HepG2 (cell line): Measurements from ENCODE around the gene MLN. TPM values are rescaled to one million over a fixed set of nuclear protein-coding genes. Genes with fewer than 3 reads are reported as not detected.

Experiments
- ATAC-seq: fragments of 200-7000 bp; cut with Tn5 transposase; 3 replicates; pipeline ENCODE4 v1.9.1; 2020; ENCODE audit warnings: mild to moderate bottlenecking, moderate library complexity
- BruUV-seq: library from RNA; stranded (reverse); fragments of 400-500 nt; replicated peaks from 2 replicates; lab custom pipeline; 2021; lab: Mats Ljungman, UMichigan
- CTCF ChIA-PET: fragments of 300-600 bp; formaldehyde crosslinking; extraction: SDS; loops from one replicate; lab custom pipeline; 2021; ENCODE audit warnings: low total read pairs, inconsistent platforms, low intra/inter-chr PET ratio; lab: Yijun Ruan, JAX
- POLR2A ChIA-PET: fragments of 350-600 bp; sonication (Branson Sonifier 250); formaldehyde crosslinking; loops from one replicate; lab custom pipeline; 2020; ENCODE audit warnings: antibody characterized with exemption, inconsistent platforms; lab: Yijun Ruan, JAX
- DNase-seq: peaks from one replicate; pipeline ENCODE4 v3.0.0-alpha.2; 2015; ENCODE audit warnings: low spot score
- FAIRE-seq: peaks from 3 replicates; lab custom pipeline; 2011; peaks lifted over from hg19 to GRCh38; lab: Jason Lieb, UNC
- H2AFZ ChIP-seq: one replicate; pipeline ENCODE4 v1.6.1; 2011; ENCODE audit warnings: low read length, inconsistent platforms
- H3K27ac ChIP-seq: fragments of 300-600 bp; 3 replicates; pipeline ENCODE4 v1.8.0; 2011; ENCODE audit warnings: mixed run types, mild to moderate bottlenecking, mixed read lengths, low read length, inconsistent platforms; ENCODE audit not compliant: insufficient read depth; ENCODE audit errors: extremely low read length
- H3K27me3 ChIP-seq, 2 experiments: fragments of 200-600 bp in 1 of 2; 2 replicates in 1 of 2; 3 replicates in 1 of 2; pipeline versions ENCODE4 v1.6.0 to v1.8.0; 2011; ENCODE audit warnings: low read length in 2 of 2, mild to moderate bottlenecking in 2 of 2, moderate library complexity in 2 of 2, inconsistent platforms in 1 of 2; ENCODE audit not compliant: insufficient read depth in 2 of 2, control insufficient read depth in 1 of 2
- H3K36me3 ChIP-seq, 2 experiments: fragments of 200-600 bp in 1 of 2; replicated peaks in 1 of 2; 2 replicates in 1 of 2; 3 replicates in 1 of 2; pipeline versions ENCODE4 v1.5.1 to v1.8.0; 2011; ENCODE audit warnings: low read length in 2 of 2, inconsistent platforms in 1 of 2; ENCODE audit not compliant: insufficient read depth in 2 of 2, control insufficient read depth in 1 of 2
- H3K4me1 ChIP-seq: 2 replicates; pipeline ENCODE4 v1.5.1; 2012; ENCODE audit warnings: low read length, inconsistent platforms; ENCODE audit not compliant: insufficient read depth
- H3K4me2 ChIP-seq: 2 replicates; pipeline ENCODE4 v1.6.0; 2011; ENCODE audit warnings: low read depth, low read length, inconsistent platforms
- H3K4me3 ChIP-seq, 3 experiments: fragments of 200-600 bp in 1 of 3; sonication (generic), shearing (Covaris generic) in 1 of 3; replicated peaks in 1 of 3; 2 replicates each; pipeline ENCODE4 v1.5.1; 2011 to 2016; ENCODE audit warnings: low read length in 3 of 3, inconsistent platforms in 2 of 3, low read depth in 2 of 3, mild to moderate bottlenecking in 2 of 3, control low read depth in 1 of 3, mixed read lengths in 1 of 3; ENCODE audit not compliant: insufficient read depth in 1 of 3
- H3K79me2 ChIP-seq: one replicate; pipeline ENCODE4 v1.6.1; 2011; ENCODE audit warnings: low read length, inconsistent platforms; ENCODE audit not compliant: insufficient read depth
- H3K9ac ChIP-seq: 2 replicates; pipeline ENCODE4 v1.6.0; 2011; ENCODE audit warnings: mild to moderate bottlenecking, low read depth, low read length, inconsistent platforms; ENCODE audit not compliant: insufficient read depth
- H3K9me3 ChIP-seq: 2 replicates; pipeline ENCODE4 v1.5.1; 2012; ENCODE audit warnings: mild to moderate bottlenecking, low read length
- H4K20me1 ChIP-seq: 2 replicates; pipeline ENCODE4 v1.6.0; 2011; ENCODE audit warnings: inconsistent platforms, mild to moderate bottlenecking, low read length, moderate library complexity; ENCODE audit not compliant: insufficient read depth
- LBX2 ChIP-seq: sonication (generic); formaldehyde crosslinking; IDR thresholded peaks from 2 replicates; pipeline ENCODE4 v1.5.0; 2020; ENCODE audit warnings: missing genetic modification reagents, mild to moderate bottlenecking, borderline replicate concordance
- NCOR1 ChIP-seq: fragments of 200-600 bp; sonication (generic); IDR thresholded peaks from 2 replicates; pipeline ENCODE4 v1.7.0; 2017; ENCODE audit warnings: antibody characterized with exemption, low read length, borderline replicate concordance
- NFIB ChIP-seq: sonication (generic); formaldehyde crosslinking; IDR thresholded peaks from 2 replicates; pipeline ENCODE4 v1.9.0; 2021; ENCODE audit warnings: missing genetic modification reagents, mild to moderate bottlenecking, borderline replicate concordance
- SIN3B ChIP-seq: fragments of 150-350 bp; IDR thresholded peaks from 2 replicates; pipeline ENCODE4 v1.6.1; 2014; ENCODE audit warnings: low read length
- ZFX ChIP-seq: sonication (generic); formaldehyde crosslinking; IDR thresholded peaks from 2 replicates; pipeline ENCODE4 v1.4.0; 2020; ENCODE audit warnings: mild to moderate bottlenecking, low read depth, missing genetic modification reagents, moderate library complexity
- ZNF296 ChIP-seq: sonication (generic); formaldehyde crosslinking; conservative IDR thresholded peaks from 2 replicates; pipeline ENCODE4 v1.5.0; 2020; ENCODE audit warnings: mild to moderate bottlenecking, missing genetic modification reagents
- ZNF33A ChIP-seq: sonication (generic); formaldehyde crosslinking; IDR thresholded peaks from 2 replicates; pipeline ENCODE4 v1.5.1; 2020; ENCODE audit warnings: missing genetic modification reagents, mild to moderate bottlenecking, moderate library complexity, borderline replicate concordance
- ZNF850 ChIP-seq: sonication (generic); formaldehyde crosslinking; conservative IDR thresholded peaks from 2 replicates; pipeline ENCODE4 v1.9.0; 2021; ENCODE audit warnings: mild to moderate bottlenecking, missing genetic modification reagents
- WGBS: methylation state at CpG from one replicate; pipeline ENCODE4 v1.1.6; 2017; ENCODE audit warnings: low lambda C conversion rate; 5-methylcytosine and 5-hydroxymethylcytosine counted together
- in situ Hi-C: cut with HindIII; loops from 2 replicates; pipeline ENCODE4 v1.10.0; 2017; ENCODE audit warnings: low pct_unique_long_range_greater_than_20kb; ENCODE audit not compliant: extremely low pct_ligation_motif_present
- intact Hi-C: fragments of 100-400 bp; cut with micrococcal nuclease; formaldehyde crosslinking; loops from one replicate; pipeline ENCODE4 v1.10.0; 2022; ENCODE audit not compliant: unreplicated experiment
- polyA plus RNA-seq, 8 experiments: library from polyadenylated mRNA; depleted of rRNA in 3 of 8; stranded (reverse) in 7 of 8; unstranded in 1 of 8; fragments of >200 nt; fragmentation: Illumina TruSeq in 4 of 8; extraction: Trizol in 4 of 8; gene quantifications; 2 replicates each; pipeline versions ENCODE4 v1.2.1 to v1.2.3, GENCODE V29; 2011 to 2016; ENCODE audit warnings: low read depth in 4 of 8, missing spikeins in 1 of 8, mixed read lengths in 1 of 8; ENCODE audit not compliant: insufficient read depth in 1 of 8
- total RNA-seq, 5 experiments: library from RNA; depleted of rRNA; stranded (reverse); fragments of >200 nt; fragmentation: Illumina TruSeq; extraction: Trizol; gene quantifications; 2 replicates each; pipeline ENCODE4 v1.2.3, GENCODE V29; 2016; ENCODE audit warnings: low read depth in 1 of 5
- TF ChIP-seq, protein P1 (sequence below): sonication (generic); formaldehyde crosslinking; IDR thresholded peaks from 2 replicates; pipeline ENCODE4 v1.5.1; 2020; ENCODE audit warnings: missing genetic modification reagents, mild to moderate bottlenecking, borderline replicate concordance
- TF ChIP-seq, protein P2 (sequence below): sonication (generic); formaldehyde crosslinking; IDR thresholded peaks from 2 replicates; pipeline ENCODE4 v1.4.0; 2020; ENCODE audit warnings: missing genetic modification reagents

Gene MLN
- total and polyA plus RNA-seq, 2 of the 13 experiments (the other 11 are each of a cell fraction or from before 2014, with no cell fraction given) = not detected

- TF ChIP-seq NFIB (CRISPR knock-in tag) = no peak
Measured at GRCh38 chr6:33824461-33825154, 20.8 kb upstream of the MLN start (continued).

DNA sequence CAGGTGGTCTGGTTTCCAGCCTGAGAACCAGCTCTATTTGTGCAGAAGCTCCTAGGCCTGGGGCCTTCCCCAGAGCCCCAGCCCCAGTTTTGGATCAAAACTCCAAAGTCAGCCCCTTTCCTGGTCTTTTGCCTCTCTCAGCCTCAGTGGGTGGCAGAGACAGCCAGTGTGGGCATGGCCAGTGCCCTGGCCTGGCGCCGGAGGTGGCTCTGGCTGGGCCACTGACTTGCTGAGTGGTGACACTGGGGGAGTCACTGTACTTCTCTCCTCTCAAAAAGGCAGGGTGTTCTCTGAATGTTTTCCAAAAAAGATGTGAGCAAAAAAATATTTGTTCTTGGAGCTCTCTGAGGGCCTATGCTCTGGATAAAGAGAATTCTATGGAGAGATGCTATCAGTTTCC, 20.0 kb upstream of the MLN start:
- no peaks in the 10 kb centered on the region for H4K20me1 ChIP-seq
- DNase-seq (no peak), ATAC-seq (no peak), FAIRE-seq (no peak)
- H3K4me3 ChIP-seq = no peak overlapping the region
- no peak overlapping the region for H3K4me2 ChIP-seq
- H3K27ac ChIP-seq = no peak overlapping the region
- CTCF ChIA-PET = no interaction called here
- in situ Hi-C loops (no loop called here), intact Hi-C loops (no loop called here)
- WGBS = 44% methylated on average over 2 of the region's 2 CpGs
- POLR2A ChIA-PET = no interaction called here
- peaks cover 26% of the 10 kb centered on the region for H3K4me1 ChIP-seq
- no peak overlapping the region for H2AFZ ChIP-seq
- H3K79me2 ChIP-seq = no peaks in the 10 kb centered on the region
- H3K9me3 ChIP-seq = no peaks in the 10 kb centered on the region
- no peak for TF ChIP-seq ZNF850 (CRISPR knock-in tag)
- TF ChIP-seq SIN3B = no peak
- no peak for TF ChIP-seq ZNF33A (CRISPR knock-in tag)
- TF ChIP-seq, protein P1, sequence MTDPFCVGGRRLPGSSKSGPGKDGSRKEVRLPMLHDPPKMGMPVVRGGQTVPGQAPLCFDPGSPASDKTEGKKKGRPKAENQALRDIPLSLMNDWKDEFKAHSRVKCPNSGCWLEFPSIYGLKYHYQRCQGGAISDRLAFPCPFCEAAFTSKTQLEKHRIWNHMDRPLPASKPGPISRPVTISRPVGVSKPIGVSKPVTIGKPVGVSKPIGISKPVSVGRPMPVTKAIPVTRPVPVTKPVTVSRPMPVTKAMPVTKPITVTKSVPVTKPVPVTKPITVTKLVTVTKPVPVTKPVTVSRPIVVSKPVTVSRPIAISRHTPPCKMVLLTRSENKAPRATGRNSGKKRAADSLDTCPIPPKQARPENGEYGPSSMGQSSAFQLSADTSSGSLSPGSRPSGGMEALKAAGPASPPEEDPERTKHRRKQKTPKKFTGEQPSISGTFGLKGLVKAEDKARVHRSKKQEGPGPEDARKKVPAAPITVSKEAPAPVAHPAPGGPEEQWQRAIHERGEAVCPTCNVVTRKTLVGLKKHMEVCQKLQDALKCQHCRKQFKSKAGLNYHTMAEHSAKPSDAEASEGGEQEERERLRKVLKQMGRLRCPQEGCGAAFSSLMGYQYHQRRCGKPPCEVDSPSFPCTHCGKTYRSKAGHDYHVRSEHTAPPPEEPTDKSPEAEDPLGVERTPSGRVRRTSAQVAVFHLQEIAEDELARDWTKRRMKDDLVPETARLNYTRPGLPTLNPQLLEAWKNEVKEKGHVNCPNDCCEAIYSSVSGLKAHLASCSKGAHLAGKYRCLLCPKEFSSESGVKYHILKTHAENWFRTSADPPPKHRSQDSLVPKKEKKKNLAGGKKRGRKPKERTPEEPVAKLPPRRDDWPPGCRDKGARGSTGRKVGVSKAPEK = no peak
- no peak for TF ChIP-seq LBX2
- no peak for TF ChIP-seq ZFX (CRISPR knock-in tag)
- no peak for TF ChIP-seq NCOR1
- TF ChIP-seq, protein P2, sequence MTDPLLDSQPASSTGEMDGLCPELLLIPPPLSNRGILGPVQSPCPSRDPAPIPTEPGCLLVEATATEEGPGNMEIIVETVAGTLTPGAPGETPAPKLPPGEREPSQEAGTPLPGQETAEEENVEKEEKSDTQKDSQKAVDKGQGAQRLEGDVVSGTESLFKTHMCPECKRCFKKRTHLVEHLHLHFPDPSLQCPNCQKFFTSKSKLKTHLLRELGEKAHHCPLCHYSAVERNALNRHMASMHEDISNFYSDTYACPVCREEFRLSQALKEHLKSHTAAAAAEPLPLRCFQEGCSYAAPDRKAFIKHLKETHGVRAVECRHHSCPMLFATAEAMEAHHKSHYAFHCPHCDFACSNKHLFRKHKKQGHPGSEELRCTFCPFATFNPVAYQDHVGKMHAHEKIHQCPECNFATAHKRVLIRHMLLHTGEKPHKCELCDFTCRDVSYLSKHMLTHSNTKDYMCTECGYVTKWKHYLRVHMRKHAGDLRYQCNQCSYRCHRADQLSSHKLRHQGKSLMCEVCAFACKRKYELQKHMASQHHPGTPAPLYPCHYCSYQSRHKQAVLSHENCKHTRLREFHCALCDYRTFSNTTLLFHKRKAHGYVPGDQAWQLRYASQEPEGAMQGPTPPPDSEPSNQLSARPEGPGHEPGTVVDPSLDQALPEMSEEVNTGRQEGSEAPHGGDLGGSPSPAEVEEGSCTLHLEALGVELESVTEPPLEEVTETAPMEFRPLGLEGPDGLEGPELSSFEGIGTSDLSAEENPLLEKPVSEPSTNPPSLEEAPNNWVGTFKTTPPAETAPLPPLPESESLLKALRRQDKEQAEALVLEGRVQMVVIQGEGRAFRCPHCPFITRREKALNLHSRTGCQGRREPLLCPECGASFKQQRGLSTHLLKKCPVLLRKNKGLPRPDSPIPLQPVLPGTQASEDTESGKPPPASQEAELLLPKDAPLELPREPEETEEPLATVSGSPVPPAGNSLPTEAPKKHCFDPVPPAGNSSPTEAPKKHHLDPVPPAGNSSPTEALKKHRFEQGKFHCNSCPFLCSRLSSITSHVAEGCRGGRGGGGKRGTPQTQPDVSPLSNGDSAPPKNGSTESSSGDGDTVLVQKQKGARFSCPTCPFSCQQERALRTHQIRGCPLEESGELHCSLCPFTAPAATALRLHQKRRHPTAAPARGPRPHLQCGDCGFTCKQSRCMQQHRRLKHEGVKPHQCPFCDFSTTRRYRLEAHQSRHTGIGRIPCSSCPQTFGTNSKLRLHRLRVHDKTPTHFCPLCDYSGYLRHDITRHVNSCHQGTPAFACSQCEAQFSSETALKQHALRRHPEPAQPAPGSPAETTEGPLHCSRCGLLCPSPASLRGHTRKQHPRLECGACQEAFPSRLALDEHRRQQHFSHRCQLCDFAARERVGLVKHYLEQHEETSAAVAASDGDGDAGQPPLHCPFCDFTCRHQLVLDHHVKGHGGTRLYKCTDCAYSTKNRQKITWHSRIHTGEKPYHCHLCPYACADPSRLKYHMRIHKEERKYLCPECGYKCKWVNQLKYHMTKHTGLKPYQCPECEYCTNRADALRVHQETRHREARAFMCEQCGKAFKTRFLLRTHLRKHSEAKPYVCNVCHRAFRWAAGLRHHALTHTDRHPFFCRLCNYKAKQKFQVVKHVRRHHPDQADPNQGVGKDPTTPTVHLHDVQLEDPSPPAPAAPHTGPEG (CRISPR knock-in tag) = no peak
- no peak for TF ChIP-seq ZNF296 (CRISPR knock-in tag)
- H3K27me3 ChIP-seq = peaks cover 0 to 26% of the 10 kb centered on the region in 2 experiments; a peak in 3 of 5 replicates
- no TSS peak for BruUV-seq
- no peak overlapping the region for H3K9ac ChIP-seq
- no peaks in the 10 kb centered on the region for H3K36me3 ChIP-seq
